Measurements from ENCODE around the gene GRN. TPM values are rescaled to one million over a fixed set of nuclear protein-coding genes. Genes with fewer than 3 reads are reported as not detected.

Gene GRN
- total and polyA plus RNA-seq, 2 of the 13 experiments (the other 11 are each of a cell fraction or from before 2014, with no cell fraction given), result 86.6 to 143 TPM

DNA sequence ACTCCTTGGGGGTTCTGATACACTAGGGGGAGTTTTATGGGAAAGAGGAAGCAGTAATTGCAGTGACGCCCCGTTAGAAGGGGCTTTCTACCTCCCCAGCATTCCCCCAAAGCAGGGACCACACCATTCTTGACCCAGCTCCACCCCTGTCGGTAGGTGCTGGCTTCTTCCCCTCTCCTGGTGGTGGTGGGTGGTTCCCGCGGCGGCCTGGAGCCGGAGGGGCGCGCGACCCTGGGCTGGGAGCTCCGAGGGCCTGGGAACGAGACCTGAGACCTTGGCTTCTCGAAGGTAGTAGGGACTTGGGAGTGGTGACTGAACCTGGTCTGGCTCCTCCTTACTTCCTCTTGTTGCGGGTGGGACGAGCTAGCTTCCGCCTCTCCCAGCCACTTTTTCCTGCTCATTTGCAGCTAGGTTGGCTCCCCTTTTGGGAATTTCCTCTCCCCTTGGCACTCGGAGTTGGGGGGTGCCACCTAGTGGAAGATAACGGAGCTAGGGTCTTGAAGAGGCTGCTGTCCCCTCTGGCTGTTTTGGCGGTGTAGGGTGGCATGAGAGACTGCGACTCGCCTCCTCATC is 438 bp downstream of the GRN start (continued):
- no peak for TF ChIP-seq NONO (IDR thresholded peaks at IDR 0.05)
- TF ChIP-seq NONO (CRISPR knock-in tag; conservative IDR thresholded peaks at IDR 0.05), result peak; percentile 8; the same call in 1 of the 2 replicates
- TF ChIP-seq, protein P1, sequence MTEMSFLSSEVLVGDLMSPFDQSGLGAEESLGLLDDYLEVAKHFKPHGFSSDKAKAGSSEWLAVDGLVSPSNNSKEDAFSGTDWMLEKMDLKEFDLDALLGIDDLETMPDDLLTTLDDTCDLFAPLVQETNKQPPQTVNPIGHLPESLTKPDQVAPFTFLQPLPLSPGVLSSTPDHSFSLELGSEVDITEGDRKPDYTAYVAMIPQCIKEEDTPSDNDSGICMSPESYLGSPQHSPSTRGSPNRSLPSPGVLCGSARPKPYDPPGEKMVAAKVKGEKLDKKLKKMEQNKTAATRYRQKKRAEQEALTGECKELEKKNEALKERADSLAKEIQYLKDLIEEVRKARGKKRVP (CRISPR knock-in tag; IDR thresholded peaks at IDR 0.05), result 0 out of 4 replicates have a peak, but pooled peaks of 1 of the 2 experiments have one; percentile 8
- TF ChIP-seq IRX3 (CRISPR knock-in tag; IDR thresholded peaks at IDR 0.05; ENCODE audit: borderline replicate concordance, low read depth), result no peak
- TF ChIP-seq MLLT10 (CRISPR knock-in tag; IDR thresholded peaks at IDR 0.05), result no peak
- no peak for TF ChIP-seq SNRNP70 (IDR thresholded peaks at IDR 0.05; ENCODE audit: low read depth, low read length)
- TF ChIP-seq MIXL1 (CRISPR knock-in tag; IDR thresholded peaks at IDR 0.05), result no peak; the same call in 1 of the 2 replicates
- no peak for TF ChIP-seq ZBTB1 (CRISPR knock-in tag; IDR thresholded peaks at IDR 0.05; ENCODE audit: borderline replicate concordance)
- peak; percentile 51; the same call in 1 of the 2 replicates for TF ChIP-seq HES4 (CRISPR knock-in tag; IDR thresholded peaks at IDR 0.05; ENCODE audit: borderline replicate concordance)
- TF ChIP-seq ZNF674 (CRISPR knock-in tag; IDR thresholded peaks at IDR 0.05; ENCODE audit: low read depth), result 0 out of 2 replicates have a peak, but pooled peaks have one; percentile 47
- no peak for TF ChIP-seq KLF9 (CRISPR knock-in tag; IDR thresholded peaks at IDR 0.05; ENCODE audit: low read depth)
- TF ChIP-seq, protein P2, sequence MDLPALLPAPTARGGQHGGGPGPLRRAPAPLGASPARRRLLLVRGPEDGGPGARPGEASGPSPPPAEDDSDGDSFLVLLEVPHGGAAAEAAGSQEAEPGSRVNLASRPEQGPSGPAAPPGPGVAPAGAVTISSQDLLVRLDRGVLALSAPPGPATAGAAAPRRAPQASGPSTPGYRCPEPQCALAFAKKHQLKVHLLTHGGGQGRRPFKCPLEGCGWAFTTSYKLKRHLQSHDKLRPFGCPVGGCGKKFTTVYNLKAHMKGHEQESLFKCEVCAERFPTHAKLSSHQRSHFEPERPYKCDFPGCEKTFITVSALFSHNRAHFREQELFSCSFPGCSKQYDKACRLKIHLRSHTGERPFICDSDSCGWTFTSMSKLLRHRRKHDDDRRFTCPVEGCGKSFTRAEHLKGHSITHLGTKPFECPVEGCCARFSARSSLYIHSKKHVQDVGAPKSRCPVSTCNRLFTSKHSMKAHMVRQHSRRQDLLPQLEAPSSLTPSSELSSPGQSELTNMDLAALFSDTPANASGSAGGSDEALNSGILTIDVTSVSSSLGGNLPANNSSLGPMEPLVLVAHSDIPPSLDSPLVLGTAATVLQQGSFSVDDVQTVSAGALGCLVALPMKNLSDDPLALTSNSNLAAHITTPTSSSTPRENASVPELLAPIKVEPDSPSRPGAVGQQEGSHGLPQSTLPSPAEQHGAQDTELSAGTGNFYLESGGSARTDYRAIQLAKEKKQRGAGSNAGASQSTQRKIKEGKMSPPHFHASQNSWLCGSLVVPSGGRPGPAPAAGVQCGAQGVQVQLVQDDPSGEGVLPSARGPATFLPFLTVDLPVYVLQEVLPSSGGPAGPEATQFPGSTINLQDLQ (CRISPR knock-in tag; IDR thresholded peaks at IDR 0.05), result no peak
- no peak for TF ChIP-seq PHF5A (CRISPR knock-in tag; IDR thresholded peaks at IDR 0.05; ENCODE audit: low read depth, unreplicated experiment)
- peak; percentile 51; the same call in 1 of the 2 replicates for TF ChIP-seq ZNF34 (CRISPR knock-in tag; IDR thresholded peaks at IDR 0.05; ENCODE audit: borderline replicate concordance)
- TF ChIP-seq ZNF274 (CRISPR knock-in tag; IDR thresholded peaks at IDR 0.05), result no peak; the same call in 1 of the 2 replicates
- TF ChIP-seq ZNF816 (CRISPR knock-in tag; IDR thresholded peaks at IDR 0.05; ENCODE audit: borderline replicate concordance), result no peak
- no peak for TF ChIP-seq FIP1L1 (IDR thresholded peaks at IDR 0.05; ENCODE audit: borderline replicate concordance, insufficient read depth, low read depth, low read length)
- no peak for TF ChIP-seq ARID3A (IDR thresholded peaks at IDR 0.05; ENCODE audit: low read depth, low read length)
- TF ChIP-seq MAFK (conservative IDR thresholded peaks at IDR 0.05 in 1 of 2, IDR thresholded peaks at IDR 0.05 in 1 of 2; ENCODE audit: low read length in 2 of 2), result no peak
- TF ChIP-seq ZBTB34 (CRISPR knock-in tag; IDR thresholded peaks at IDR 0.05), result no peak
- TF ChIP-seq NFYB (CRISPR knock-in tag; IDR thresholded peaks at IDR 0.05), result no peak
- no peak for TF ChIP-seq HNRNPK (IDR thresholded peaks at IDR 0.05; ENCODE audit: low read depth, low read length, poor library complexity, severe bottlenecking)
- TF ChIP-seq ZNF556 (CRISPR knock-in tag; IDR thresholded peaks at IDR 0.05; ENCODE audit: borderline replicate concordance), result no peak
- TF ChIP-seq ZNF547 (CRISPR knock-in tag; IDR thresholded peaks at IDR 0.05), result peak; percentile 62; the same call in 1 of the 2 replicates
